ENCODE results near the gene RABGAP1L.

The RABGAP1L gene

GRCh38 chr1:174358344-174358743 lies 199.0 kb downstream of the RABGAP1L start:
- Histone ChIP-seq H3K36me3 (replicated peaks in 1 of 2; ENCODE audit: control insufficient read depth in 2 of 2, insufficient read depth in 2 of 2, low read length in 2 of 2) (no peaks in the 10 kb centered on the region), H3K4me1 (ENCODE audit: control insufficient read depth in 2 of 2, insufficient read depth in 1 of 2, low read depth in 1 of 2, low read length in 2 of 2) (no peaks in the 10 kb centered on the region), H3K27me3 (ENCODE audit: control insufficient read depth in 3 of 3, insufficient read depth in 3 of 3, low read depth in 1 of 3, low read length in 3 of 3) (no peaks in the 10 kb centered on the region), H3K79me1 (ENCODE audit: low read depth, low read length) (no peaks in the 10 kb centered on the region), H2BK12ac (ENCODE audit: low read length) (no peak overlapping the region), H2BK120ac (ENCODE audit: low read depth, low read length) (no peak overlapping the region), H3K9ac (ENCODE audit: low read depth, low read length, poor library complexity) (no peak overlapping the region), H2BK5ac (ENCODE audit: low read length) (no peak overlapping the region), H3K18ac (ENCODE audit: low read length) (no peak overlapping the region), H3K4me3 (ENCODE audit: low read length in 2 of 2) (no peak overlapping the region), H3K9me3 (replicated peaks in 1 of 2; ENCODE audit: control insufficient read depth in 2 of 2, insufficient read depth in 1 of 2, low read depth in 1 of 2, low read length in 2 of 2) (no peaks in the 10 kb centered on the region), H4K8ac (ENCODE audit: low read depth, low read length) (no peak overlapping the region), H3K23ac (ENCODE audit: low read depth, low read length, poor library complexity) (no peak overlapping the region), H3K4ac (ENCODE audit: low read length) (no peak overlapping the region), H2AK5ac (ENCODE audit: low read depth, low read length) (no peak overlapping the region), H2AFZ (ENCODE audit: low read length) (no peak overlapping the region), H3K14ac (ENCODE audit: low read length) (no peak overlapping the region), H4K91ac (ENCODE audit: low read depth, low read length, poor library complexity) (no peak overlapping the region), H2BK15ac (ENCODE audit: low read length) (no peak overlapping the region), H3K27ac (replicated peaks; ENCODE audit: low read length) (no peak overlapping the region), H3K4me2 (ENCODE audit: insufficient read depth, low read length, poor library complexity, severe bottlenecking) (no peak overlapping the region)
- WGBS, 2 donors (ENCODE audit: extremely low coverage in 2 of 2, insufficient read length in 2 of 2, insufficient replicate concordance in 1 of 2): no CpG with 5 or more reads among the region's 3 CpGs
- DNase-seq (ENCODE audit: low spot score): no peak

GRCh38 chr1:174358786-174359453 lies 199.6 kb downstream of the RABGAP1L start:
- Histone ChIP-seq H2AK5ac (ENCODE audit: low read depth, low read length) (no peak overlapping the region), H2BK12ac (ENCODE audit: low read length) (no peak overlapping the region), H3K4me1 (ENCODE audit: control insufficient read depth in 2 of 2, insufficient read depth in 1 of 2, low read depth in 1 of 2, low read length in 2 of 2) (no peaks in the 10 kb centered on the region), H3K27ac (replicated peaks; ENCODE audit: low read length) (no peak overlapping the region), H3K79me1 (ENCODE audit: low read depth, low read length) (no peaks in the 10 kb centered on the region), H3K4me2 (ENCODE audit: insufficient read depth, low read length, poor library complexity, severe bottlenecking) (no peak overlapping the region), H2BK5ac (ENCODE audit: low read length) (no peak overlapping the region), H3K18ac (ENCODE audit: low read length) (no peak overlapping the region), H3K23ac (ENCODE audit: low read depth, low read length, poor library complexity) (no peak overlapping the region), H2BK120ac (ENCODE audit: low read depth, low read length) (no peak overlapping the region), H4K91ac (ENCODE audit: low read depth, low read length, poor library complexity) (no peak overlapping the region), H3K9me3 (replicated peaks in 1 of 2; ENCODE audit: control insufficient read depth in 2 of 2, insufficient read depth in 1 of 2, low read depth in 1 of 2, low read length in 2 of 2) (no peaks in the 10 kb centered on the region), H3K14ac (ENCODE audit: low read length) (no peak overlapping the region), H3K36me3 (replicated peaks in 1 of 2; ENCODE audit: control insufficient read depth in 2 of 2, insufficient read depth in 2 of 2, low read length in 2 of 2) (no peaks in the 10 kb centered on the region), H2BK15ac (ENCODE audit: low read length) (no peak overlapping the region), H2AFZ (ENCODE audit: low read length) (no peak overlapping the region), H3K4me3 (ENCODE audit: low read length in 2 of 2) (no peak overlapping the region), H4K8ac (ENCODE audit: low read depth, low read length) (no peak overlapping the region), H3K9ac (ENCODE audit: low read depth, low read length, poor library complexity) (no peak overlapping the region), H3K4ac (ENCODE audit: low read length) (no peak overlapping the region), H3K27me3 (ENCODE audit: control insufficient read depth in 3 of 3, insufficient read depth in 3 of 3, low read depth in 1 of 3, low read length in 3 of 3) (no peaks in the 10 kb centered on the region)
- no CpG with 5 or more reads among the region's 6 CpGs for WGBS, 2 donors (ENCODE audit: extremely low coverage in 2 of 2, insufficient read length in 2 of 2, insufficient replicate concordance in 1 of 2)
- no peak for DNase-seq (ENCODE audit: low spot score)

- H2BK12ac ChIP-seq (ENCODE audit: low read length): no peak overlapping the region
- H3K4me2 ChIP-seq (ENCODE audit: insufficient read depth, low read length, poor library complexity, severe bottlenecking): no peak overlapping the region
- no peak overlapping the region for H4K91ac ChIP-seq (ENCODE audit: low read depth, low read length, poor library complexity)
- H3K79me1 ChIP-seq (ENCODE audit: low read depth, low read length): no peaks in the 10 kb centered on the region
- no peak for DNase-seq (ENCODE audit: low spot score)
- H3K9ac ChIP-seq (ENCODE audit: low read depth, low read length, poor library complexity): no peak overlapping the region
- H3K4me3 ChIP-seq (ENCODE audit: low read length in 2 of 2): no peak overlapping the region
- no peak overlapping the region for H2BK120ac ChIP-seq (ENCODE audit: low read depth, low read length)
- H3K14ac ChIP-seq (ENCODE audit: low read length): no peak overlapping the region
- no peak overlapping the region for H3K27ac ChIP-seq (replicated peaks; ENCODE audit: low read length)
- H2AK5ac ChIP-seq (ENCODE audit: low read depth, low read length): no peak overlapping the region
- H2AFZ ChIP-seq (ENCODE audit: low read length): no peak overlapping the region
- H3K9me3 ChIP-seq (replicated peaks in 1 of 2; ENCODE audit: control insufficient read depth in 2 of 2, insufficient read depth in 1 of 2, low read depth in 1 of 2, low read length in 2 of 2): no peaks in the 10 kb centered on the region
- H4K8ac ChIP-seq (ENCODE audit: low read depth, low read length): no peak overlapping the region
- no peak overlapping the region for H2BK15ac ChIP-seq (ENCODE audit: low read length)
- H3K18ac ChIP-seq (ENCODE audit: low read length): no peak overlapping the region
- H2BK5ac ChIP-seq (ENCODE audit: low read length): no peak overlapping the region
- no peaks in the 10 kb centered on the region for H3K27me3 ChIP-seq (ENCODE audit: control insufficient read depth in 3 of 3, insufficient read depth in 3 of 3, low read depth in 1 of 3, low read length in 3 of 3)
- no peak overlapping the region for H3K23ac ChIP-seq (ENCODE audit: low read depth, low read length, poor library complexity)
- no CpG with 5 or more reads among the region's 2 CpGs for WGBS, 2 donors (ENCODE audit: extremely low coverage in 2 of 2, insufficient read length in 2 of 2, insufficient replicate concordance in 1 of 2)
- H3K4ac ChIP-seq (ENCODE audit: low read length): no peak overlapping the region
- H3K36me3 ChIP-seq (replicated peaks in 1 of 2; ENCODE audit: control insufficient read depth in 2 of 2, insufficient read depth in 2 of 2, low read length in 2 of 2): no peaks in the 10 kb centered on the region
- H3K4me1 ChIP-seq (ENCODE audit: control insufficient read depth in 2 of 2, insufficient read depth in 1 of 2, low read depth in 1 of 2, low read length in 2 of 2): no peaks in the 10 kb centered on the region
Measured at GRCh38 chr1:174359454-174359805, 200.1 kb downstream of the RABGAP1L start.

GRCh38 chr1:174364996-174365736 lies 205.8 kb downstream of the RABGAP1L start:
- no peak overlapping the region for H3K18ac ChIP-seq (ENCODE audit: low read length)
- no peak overlapping the region for H3K14ac ChIP-seq (ENCODE audit: low read length)
- H3K4me1 ChIP-seq (ENCODE audit: control insufficient read depth in 2 of 2, insufficient read depth in 1 of 2, low read depth in 1 of 2, low read length in 2 of 2): peaks cover 0 to 8% of the 10 kb centered on the region in 2 donors
- no peak overlapping the region for H3K9ac ChIP-seq (ENCODE audit: low read depth, low read length, poor library complexity)
- H3K27me3 ChIP-seq (ENCODE audit: control insufficient read depth in 3 of 3, insufficient read depth in 3 of 3, low read depth in 1 of 3, low read length in 3 of 3): no peaks in the 10 kb centered on the region
- H3K27ac ChIP-seq (replicated peaks; ENCODE audit: low read length): no peak overlapping the region
- H2AK5ac ChIP-seq (ENCODE audit: low read depth, low read length): no peak overlapping the region
- no peaks in the 10 kb centered on the region for H3K79me1 ChIP-seq (ENCODE audit: low read depth, low read length)
- H4K8ac ChIP-seq (ENCODE audit: low read depth, low read length): no peak overlapping the region
- no peak overlapping the region for H2BK5ac ChIP-seq (ENCODE audit: low read length)
- no peak overlapping the region for H2AFZ ChIP-seq (ENCODE audit: low read length)
- no peak overlapping the region for H3K4me3 ChIP-seq (ENCODE audit: low read length in 2 of 2)
- H4K91ac ChIP-seq (ENCODE audit: low read depth, low read length, poor library complexity): no peak overlapping the region
- no peak overlapping the region for H2BK12ac ChIP-seq (ENCODE audit: low read length)
- no peak overlapping the region for H3K4ac ChIP-seq (ENCODE audit: low read length)
- H3K4me2 ChIP-seq (ENCODE audit: insufficient read depth, low read length, poor library complexity, severe bottlenecking): no peak overlapping the region
- H2BK15ac ChIP-seq (ENCODE audit: low read length): no peak overlapping the region
- no peaks in the 10 kb centered on the region for H3K9me3 ChIP-seq (replicated peaks in 1 of 2; ENCODE audit: control insufficient read depth in 2 of 2, insufficient read depth in 1 of 2, low read depth in 1 of 2, low read length in 2 of 2)
- H3K36me3 ChIP-seq (replicated peaks in 1 of 2; ENCODE audit: control insufficient read depth in 2 of 2, insufficient read depth in 2 of 2, low read length in 2 of 2): no peaks in the 10 kb centered on the region
- H3K23ac ChIP-seq (ENCODE audit: low read depth, low read length, poor library complexity): no peak overlapping the region
- no CpG with 5 or more reads among the region's 8 CpGs for WGBS, 2 donors (ENCODE audit: extremely low coverage in 2 of 2, insufficient read length in 2 of 2, insufficient replicate concordance in 1 of 2)
- no peak overlapping the region for H2BK120ac ChIP-seq (ENCODE audit: low read depth, low read length)
- no peak for DNase-seq (ENCODE audit: low spot score)

Measured in neuronal stem cell (in vitro differentiated cells).